ENCODE results near the gene PTBP2. TPM values are rescaled to one million over a fixed set of nuclear protein-coding genes. Genes with fewer than 3 reads are reported as not detected.

Gene PTBP2, protein sequence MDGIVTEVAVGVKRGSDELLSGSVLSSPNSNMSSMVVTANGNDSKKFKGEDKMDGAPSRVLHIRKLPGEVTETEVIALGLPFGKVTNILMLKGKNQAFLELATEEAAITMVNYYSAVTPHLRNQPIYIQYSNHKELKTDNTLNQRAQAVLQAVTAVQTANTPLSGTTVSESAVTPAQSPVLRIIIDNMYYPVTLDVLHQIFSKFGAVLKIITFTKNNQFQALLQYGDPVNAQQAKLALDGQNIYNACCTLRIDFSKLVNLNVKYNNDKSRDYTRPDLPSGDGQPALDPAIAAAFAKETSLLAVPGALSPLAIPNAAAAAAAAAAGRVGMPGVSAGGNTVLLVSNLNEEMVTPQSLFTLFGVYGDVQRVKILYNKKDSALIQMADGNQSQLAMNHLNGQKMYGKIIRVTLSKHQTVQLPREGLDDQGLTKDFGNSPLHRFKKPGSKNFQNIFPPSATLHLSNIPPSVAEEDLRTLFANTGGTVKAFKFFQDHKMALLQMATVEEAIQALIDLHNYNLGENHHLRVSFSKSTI
- polyA plus RNA-seq (ENCODE audit: insufficient read length), result 65.3 TPM
- long read RNA-seq, donor 1, partial matches to known transcripts, result 0 of 5 reads
- long read RNA-seq, donor 1, other reads (novel, unspliced or antisense), result 0 of 5 reads
- long read RNA-seq, donor 2, partial matches to known transcripts, result 0 of 3 reads
- long read RNA-seq, donor 2, other reads (novel, unspliced or antisense), result 0 of 3 reads
- long read RNA-seq, donor 3, partial matches to known transcripts, result 0 of 3 reads
- long read RNA-seq, donor 3, other reads (novel, unspliced or antisense), result 0 of 3 reads
- long read RNA-seq, donor 4, result 0 reads
- long read RNA-seq, donor 5, partial matches to known transcripts, result 0 of 1 reads
- long read RNA-seq, donor 5, other reads (novel, unspliced or antisense), result 0 of 1 reads
- long read RNA-seq, donor 6, full-length matches to known transcripts, result 3 of 3 reads
- long read RNA-seq, donor 6, partial matches to known transcripts, result 0 of 3 reads
- long read RNA-seq, donor 6, other reads (novel, unspliced or antisense), result 0 of 3 reads
- long read RNA-seq, donor 7, full-length matches to known transcripts, result 3 of 3 reads
- long read RNA-seq, donor 7, partial matches to known transcripts, result 0 of 3 reads
- long read RNA-seq, donor 7, other reads (novel, unspliced or antisense), result 0 of 3 reads
- long read RNA-seq, donor 8, partial matches to known transcripts, result 0 of 1 reads
- long read RNA-seq, donor 8, other reads (novel, unspliced or antisense), result 0 of 1 reads

DNA sequence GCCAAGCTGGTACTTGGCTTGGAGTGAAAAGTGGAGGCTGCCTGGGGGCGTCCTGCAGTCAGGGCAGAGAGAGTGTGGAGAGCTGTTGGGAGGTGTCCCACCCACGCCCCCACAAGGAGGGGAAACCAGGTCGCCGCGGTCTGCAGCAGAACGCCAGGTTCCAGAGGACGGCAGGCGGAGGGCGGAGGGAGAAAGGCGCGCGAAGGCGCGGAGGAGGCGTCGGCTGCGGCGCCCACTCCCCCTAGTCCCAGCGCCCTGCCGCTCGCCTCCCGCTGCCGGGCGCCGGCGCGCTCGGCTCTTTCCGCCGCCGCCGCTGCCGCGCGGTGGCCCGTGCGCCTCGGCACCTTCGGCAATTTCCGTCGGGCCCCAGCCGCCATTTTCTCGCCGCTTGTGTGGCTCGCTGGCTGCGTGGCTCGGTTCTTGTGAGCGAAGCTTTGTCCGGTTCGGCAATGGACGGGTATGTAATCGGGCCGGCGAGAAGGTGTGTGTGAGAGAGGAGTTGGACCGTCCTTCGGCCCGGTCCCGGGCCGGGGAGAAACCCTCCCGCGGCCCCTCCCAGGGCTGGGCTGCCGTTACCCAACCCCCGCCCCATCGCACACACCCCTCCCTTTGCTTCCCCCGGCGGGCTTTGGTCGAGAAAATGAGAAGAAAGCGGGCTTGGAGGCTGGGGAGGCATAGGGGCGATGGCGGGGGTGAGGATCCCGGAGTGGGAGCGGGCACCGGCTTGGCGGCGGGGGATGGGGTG, at the start of gene PTBP2:
PTBP2 (plus strand) TSS at position 369 of the 745 bp plus-strand sequence; CDS start at position 450, 81 bp downstream.
- DNase-seq, result peak; percentile 89

DNA sequence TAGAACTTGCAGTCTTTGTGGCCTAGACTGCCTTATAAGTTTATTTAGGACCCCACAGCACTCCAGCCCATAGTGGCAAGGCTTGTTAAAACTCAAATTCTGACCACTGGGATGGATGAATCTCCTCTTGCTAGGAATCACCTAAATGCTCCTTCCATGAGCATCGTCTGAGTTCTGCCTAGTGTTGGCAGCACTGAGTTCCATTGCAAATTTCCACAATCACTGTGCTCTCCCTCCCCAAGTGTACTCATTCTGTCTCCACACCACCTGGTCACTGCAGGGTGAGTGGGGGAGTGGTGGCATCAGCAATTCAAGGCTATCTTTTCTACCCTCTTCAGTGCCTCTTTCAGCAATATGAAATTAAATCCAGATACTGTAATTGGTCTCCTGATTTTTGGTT, 46.7 kb upstream of the PTBP2 start:
- no peak for DNase-seq

DNA sequence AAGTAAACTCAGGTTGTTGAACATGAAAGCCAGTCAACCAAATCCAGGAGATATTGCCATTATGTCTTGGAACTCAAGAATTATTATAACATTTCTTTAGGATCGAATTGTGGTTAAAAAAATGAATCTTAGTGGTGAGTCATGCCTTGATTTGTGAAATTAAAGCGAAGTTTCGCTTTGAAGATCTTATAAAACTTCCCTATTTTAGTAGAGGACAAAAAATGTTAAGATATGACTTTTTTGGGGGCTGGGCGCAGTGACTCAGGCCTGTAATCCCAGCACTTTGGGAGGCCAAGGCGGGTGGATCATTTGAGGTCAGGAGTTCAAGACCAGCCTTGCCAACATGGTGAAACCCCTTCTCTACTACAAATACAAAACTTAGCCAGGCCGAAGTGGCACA, 39.5 kb upstream of the PTBP2 start:
- no peak for DNase-seq

DNA sequence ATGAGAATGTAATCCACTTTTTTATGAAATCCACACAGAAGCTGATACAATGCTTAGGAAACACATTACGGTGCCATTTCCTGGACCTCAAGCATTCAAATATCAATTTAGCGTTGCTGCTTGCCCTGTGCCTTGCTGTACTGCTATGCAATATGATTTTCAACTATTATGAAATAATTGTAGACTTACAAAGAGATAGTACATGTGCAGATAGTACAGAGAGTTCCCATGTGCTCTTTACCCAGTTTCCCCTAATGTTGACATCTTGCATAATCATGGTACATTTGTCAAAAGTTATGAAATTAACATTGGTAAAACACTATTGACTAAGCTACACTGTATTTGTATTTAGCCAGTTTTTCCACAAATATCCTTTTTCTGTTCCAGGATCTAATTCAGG, 37.7 kb upstream of the PTBP2 start:
- no peak for DNase-seq

DNA sequence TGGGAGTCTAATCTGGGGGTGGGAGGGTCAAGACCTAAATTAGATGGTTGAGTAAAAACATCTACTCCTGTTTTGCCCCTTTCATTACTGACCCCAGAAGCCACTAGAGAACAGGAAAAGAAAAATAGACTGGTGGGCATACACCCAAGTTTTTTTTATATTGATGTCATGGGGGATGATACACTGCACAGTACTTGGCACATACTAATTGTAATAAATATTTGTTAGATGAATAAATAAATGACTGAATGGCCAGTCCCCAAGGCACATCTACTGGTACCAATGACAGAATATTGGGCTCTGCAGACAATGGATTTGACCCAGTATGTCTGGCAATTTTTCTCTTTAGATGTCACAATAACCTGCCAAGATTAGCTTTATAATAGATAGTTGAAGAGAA, 36.8 kb upstream of the PTBP2 start:
- DNase-seq, result no peak

DNA sequence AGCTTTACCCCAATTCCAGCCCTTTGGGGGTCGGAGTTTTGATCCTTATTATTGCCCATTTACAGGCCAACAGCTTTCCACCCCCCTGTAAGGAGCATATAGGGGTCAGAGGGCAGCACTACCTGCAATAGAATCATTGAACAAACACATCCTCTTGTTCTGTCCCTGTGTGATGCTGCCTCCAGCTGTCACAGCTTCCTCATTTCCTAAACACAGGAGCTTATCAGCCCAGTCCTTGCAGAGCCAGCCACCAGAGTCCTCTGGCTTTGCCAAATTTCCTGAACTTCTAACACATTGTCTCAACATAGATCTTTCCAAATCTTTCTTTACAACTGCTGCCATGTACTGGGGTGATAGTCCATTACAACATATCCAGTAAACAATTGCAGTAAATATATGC, 32.8 kb upstream of the PTBP2 start:
- DNase-seq, result no peak

DNA sequence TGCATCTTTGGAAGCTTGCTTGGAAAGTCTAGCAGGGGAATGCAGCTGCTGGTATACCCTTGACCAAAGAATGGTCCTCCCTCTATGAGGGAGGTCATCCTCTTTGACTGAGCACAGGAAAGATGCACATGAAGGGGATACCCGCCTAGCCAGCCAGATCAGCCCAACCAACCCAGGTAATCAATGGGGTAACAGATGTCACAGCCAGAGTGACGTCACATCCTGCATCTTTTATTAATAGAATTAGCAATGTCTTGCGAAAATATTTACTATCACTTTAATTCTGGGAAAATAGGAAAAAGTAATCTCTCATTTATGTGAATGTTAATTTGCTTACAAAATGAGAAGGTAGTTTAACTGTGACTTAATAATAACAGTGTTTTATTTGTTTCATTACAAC, 25.6 kb upstream of the PTBP2 start:
- DNase-seq, result no peak

DNA sequence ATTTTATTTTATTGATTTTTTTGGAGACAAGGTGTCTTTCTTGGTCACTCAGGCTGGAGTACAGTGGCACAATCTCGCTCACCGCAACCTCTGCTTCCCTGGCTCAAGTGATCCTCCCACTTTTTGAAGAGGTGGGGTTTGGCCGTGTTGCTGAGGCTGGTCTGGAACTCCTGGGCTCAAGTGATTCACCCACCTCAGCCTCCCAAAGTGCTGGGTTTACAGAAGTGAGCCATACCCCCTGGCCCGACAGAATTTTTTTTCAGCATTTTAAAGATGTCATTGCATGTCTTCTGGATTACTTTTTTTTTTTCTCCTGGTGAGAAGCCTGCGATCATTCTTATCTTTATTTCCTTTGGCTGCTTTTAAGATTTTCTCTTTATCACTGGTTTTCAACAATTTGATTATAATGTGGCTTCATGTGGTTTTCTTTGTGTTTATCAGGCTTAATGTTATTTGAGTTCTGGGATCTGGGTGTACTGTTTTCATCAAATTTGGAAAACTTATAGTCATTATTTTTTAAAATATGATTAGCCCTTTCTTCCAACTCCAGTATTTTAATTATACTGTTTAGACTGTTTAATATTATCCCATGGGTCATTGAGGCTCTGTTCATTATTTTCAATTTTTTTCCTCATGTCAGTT, 23.1 kb upstream of the PTBP2 start:
- DNase-seq, result no peak

DNA sequence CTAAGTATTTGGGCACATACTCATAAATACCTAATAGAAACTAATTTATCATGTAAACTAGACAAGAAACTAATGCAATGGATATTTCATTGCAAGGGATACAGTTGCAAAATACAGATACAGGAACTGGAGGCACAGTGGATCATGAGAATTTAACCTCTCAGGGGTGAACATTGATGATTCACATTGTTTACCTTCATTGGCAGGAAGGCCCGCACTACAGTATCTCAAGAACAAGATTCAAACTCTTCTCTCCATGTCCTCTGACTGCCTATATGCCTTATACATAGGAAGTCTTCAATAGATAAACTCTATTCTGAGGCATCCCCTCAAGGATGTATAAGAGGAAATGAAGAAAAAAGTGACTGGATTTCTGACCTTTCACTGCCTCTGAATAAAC, 18.4 kb upstream of the PTBP2 start:
- DNase-seq, result no peak

DNA sequence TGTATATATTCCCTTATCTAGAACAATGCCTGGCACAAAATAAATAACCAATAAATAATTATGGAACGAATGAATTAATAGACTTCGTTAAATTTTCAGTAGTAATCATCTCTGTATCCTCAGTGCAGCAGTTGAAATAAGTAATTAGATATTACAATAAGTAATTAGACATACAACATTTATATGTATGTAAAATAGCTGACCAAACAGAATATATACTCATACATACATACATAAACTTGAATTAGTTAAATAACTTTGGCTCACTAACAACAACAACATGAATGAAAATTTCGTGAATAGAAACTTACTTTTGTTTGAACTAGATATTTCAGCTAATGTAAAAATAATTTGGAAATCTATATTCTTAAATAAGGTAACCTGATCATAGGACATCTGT, 14.6 kb upstream of the PTBP2 start:
- no peak for DNase-seq

DNA sequence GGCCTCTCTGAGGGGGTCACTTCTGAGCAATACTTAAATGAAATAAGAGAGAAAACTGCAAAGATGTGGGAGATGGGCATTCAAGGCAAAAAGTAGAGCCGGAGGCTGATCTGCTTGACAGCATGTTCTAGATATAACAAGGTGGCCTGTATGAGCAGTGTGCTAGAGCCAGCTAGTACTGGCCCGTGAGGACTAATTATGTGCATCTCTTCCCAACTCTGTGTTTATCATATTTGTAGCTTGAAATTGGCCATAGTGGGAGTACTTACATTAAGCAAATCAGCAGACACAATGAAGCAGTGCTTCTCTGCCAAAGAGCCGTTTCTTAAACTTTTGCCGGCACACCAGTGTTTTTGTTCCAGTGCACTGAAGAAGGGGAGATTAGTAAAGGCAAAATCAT, 13.1 kb upstream of the PTBP2 start:
- no peak for DNase-seq

DNA sequence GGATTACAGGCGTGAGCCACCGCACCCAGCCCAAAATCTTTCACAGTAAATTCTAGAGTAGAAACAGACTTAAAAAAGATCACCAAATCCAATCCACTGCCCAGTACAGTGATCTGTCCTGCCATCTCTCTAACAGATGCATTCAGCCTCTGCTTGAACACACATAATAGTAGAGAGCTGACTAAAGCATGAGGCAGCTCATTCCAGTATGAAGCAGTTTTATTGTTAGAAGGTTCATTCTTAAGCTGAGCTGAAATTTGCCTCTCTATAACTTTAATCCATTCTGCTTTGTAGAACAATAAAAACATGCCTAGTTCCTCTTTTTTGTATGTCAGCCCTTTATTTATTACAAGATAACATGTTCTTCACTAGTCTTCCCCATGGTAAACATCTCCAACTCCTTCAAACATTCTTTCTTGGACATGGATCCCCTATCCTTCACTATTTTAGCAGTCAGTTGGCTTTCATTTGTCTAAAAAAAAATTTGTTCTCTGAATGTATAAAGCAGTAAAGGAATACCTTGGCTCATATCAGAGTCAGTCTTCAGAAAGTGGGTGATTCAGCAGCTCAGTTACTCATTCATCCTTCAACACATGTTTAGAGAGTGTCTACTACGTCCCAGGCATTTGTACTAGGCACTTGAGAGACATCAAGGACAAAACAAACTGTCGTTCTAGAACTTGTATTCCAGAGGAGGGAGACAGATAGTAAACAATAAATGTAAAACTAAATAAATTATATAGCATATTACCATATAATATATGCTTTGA, 10.7 kb upstream of the PTBP2 start:
- no peak for DNase-seq

DNA sequence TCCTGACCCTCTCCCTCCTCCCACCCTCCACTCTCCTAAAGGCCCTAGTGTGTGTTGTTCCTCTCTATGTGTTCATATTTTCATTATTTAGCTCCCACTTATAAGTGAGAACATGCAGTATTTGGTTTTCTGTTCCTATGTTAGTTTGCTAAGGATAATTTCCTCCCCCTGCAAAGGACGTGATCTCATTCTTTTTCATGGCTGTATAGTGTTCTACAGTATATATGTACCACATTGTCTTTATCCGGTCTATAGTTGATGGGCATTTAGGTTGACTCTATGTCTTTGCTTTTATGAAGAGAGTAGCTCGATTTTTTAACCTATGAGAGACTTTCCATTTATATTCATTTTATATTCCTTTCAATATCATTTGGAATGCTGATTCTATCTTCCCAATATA, 7.9 kb upstream of the PTBP2 start:
- no peak for DNase-seq

DNA sequence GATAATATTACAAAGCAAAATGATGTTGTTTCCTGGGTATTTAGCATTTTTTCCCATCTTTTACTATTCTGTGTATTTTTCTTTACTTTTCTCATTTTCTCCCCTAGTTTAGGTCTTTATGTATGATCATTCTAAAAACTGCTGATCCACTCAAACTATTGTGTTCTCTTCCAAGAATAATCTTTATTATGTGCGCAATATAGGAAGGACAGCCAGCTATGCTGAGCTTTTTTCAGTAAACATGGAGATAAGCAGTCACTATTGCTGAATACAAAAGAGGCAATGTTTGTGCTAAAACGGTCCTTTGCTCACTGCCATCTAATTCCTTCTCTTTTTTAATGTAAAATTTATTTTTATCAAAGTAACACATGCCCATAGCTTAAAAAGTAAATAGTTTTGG, 6.7 kb upstream of the PTBP2 start:
- no peak for DNase-seq

DNA sequence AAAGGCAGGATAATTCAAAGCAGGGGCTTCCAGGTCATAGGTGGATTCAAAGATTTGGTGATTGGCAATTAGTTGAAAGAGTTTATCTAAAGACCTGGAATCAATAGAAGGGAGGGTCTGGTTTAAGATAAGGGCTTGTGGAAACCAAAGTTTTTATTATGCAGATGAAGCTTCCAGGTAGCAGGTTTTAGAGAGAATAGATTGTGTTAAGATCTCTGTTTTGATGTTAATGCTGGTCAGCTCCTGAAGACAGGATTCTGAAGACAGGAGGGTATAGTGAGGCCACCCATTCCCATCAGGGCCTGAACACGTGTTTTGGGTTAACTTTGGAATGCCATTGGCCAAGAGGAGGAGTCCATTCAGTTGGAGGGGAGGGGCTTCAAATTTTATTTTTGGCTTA, 6.1 kb upstream of the PTBP2 start:
- DNase-seq, result no peak

DNA sequence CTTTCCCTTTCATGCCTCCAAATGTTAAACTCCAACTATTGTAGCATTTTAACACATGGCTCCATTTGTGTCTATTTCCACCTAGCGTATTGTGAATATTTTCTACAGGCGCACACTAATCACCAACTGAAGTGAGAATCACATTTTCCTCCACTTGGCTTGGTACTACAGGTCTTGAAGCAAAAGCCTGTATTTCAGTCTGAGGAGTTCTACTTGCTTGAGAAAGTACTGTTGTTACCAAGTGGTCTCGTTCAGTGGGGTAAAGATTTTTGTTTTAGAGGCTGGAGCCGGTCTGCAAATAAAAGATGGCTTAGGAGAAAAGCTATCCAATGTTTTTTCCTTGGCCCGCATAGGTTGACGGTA, 550 bp upstream of the PTBP2 start:
- no peak for DNase-seq

DNA sequence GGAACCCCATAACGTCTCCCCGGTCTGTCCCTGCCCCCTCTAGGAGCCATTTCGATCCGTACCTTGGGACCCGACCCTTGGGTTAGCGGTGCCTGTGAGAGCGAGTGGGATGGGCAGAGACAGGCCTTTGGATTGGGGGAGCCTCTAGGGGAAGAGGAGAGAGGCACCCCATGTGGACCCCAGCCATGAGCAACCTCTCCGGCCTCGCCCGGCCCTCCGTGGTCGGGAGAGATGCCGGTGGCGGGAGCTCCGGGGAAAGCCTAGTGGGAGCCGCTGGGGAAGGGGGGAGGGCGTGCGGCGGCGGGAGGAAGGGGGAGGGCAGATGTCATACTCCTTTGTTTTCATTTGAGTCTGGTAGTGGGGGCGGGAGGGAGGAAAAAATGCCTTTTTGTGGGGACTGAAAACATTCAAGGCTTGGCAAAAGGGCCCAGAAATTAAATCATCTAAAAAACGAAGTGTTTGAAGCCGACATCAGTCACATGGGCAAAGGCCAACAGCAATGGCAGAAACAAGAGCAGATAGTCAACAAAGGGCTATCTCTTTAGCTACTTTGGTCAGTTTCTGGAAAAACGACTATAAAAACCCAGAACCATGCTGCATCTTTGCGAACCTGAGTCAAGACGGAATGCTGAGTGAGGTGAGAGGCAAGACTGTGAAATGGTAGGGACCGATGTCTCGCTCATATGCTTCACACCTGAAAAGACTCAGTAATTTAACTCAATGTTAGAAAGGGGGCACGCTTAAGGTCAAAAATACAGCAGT, 758 bp downstream of the PTBP2 start:
- DNase-seq, result peak; percentile 68

DNA sequence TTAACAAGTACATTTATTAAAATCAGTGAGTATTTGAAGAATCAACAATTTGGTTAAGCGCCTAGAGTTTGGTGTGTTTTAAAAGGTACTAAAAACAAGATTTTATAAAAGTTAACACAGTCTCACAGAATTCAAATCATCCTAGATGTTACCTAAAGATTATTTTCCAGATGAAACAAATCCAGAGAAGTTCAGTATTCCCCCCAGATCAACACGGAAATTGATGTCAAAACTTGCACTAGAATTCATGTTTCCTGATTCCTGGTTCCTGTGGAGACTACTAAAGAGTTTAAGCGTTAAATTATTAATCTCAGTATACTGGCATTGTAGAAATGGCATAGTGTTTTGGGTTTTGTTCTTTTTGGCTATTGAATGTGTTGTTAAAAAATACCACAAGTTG, 1.4 kb downstream of the PTBP2 start:
- peak; percentile 14 for DNase-seq

DNA sequence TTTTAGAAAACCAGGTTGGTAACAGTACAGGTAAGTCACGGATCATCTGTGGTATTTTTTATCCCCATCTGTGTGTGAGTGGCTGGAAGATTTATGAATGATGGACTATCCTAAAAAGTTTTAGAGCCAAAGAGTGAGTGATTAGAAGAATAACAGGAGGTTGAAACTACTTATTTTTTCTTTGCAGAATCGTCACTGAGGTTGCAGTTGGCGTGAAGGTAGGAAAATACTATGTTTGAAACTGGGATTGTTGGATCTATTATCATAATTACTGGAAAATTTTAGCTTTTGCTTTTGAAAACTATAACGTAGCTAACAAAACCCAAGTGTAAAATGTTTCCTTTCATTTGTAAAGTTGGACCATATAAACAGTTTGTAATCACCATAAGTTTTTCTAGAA, 1.8 kb downstream of the PTBP2 start:
- DNase-seq, result no peak

DNA sequence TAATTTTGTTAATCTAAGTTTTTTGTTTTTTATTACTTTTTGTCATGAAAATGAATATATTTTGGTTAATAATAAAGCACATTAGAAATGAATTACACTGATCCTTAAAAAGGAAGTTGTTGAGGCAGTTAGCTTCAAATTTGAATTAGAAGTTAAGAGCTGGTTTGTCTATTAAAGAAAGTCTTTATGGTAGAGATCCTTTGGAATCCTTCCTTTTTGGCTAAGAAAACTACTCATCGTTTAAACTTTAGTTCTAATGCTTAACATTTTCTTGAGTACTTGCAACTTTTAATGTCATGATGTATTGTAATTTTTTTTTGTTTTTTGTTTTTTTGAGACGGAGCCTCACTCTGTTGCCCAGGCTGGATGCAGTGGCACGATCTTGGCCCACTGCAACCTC, 2.4 kb downstream of the PTBP2 start:
- DNase-seq, result no peak
